Esophagus muscularis mucosa (tissue), 4 donors: Measurements from ENCODE around the gene ARHGAP5. TPM values are rescaled to one million over a fixed set of nuclear protein-coding genes. Genes with fewer than 3 reads are reported as not detected.

ENCODE experiments used
- DNase-seq: peaks from one replicate; pipeline ENCODE4 v3.0.0-alpha.2; 2017; ENCODE audit errors: extremely low spot score
- H3K27ac ChIP-seq, 4 donors: fragments of 200-600 bp; sonication (generic); replicated peaks in 1 of 4; 1 replicate in 3 of 4; 2 replicates in 1 of 4; pipeline ENCODE4 v1.5.1; 2016 to 2019; ENCODE audit warnings: mild to moderate bottlenecking in 1 of 4
- H3K27me3 ChIP-seq, 4 donors: fragments of 200-600 bp; sonication (generic); one replicate each; pipeline versions ENCODE4 v1.5.1 to v1.6.0; 2016 to 2019
- H3K36me3 ChIP-seq, 4 donors: fragments of 200-600 bp; sonication (generic); one replicate each; pipeline ENCODE4 v1.5.1; 2016 to 2019
- H3K4me1 ChIP-seq, 4 donors: fragments of 200-600 bp; sonication (generic); one replicate each; pipeline ENCODE4 v1.5.1; 2016 to 2019
- H3K4me3 ChIP-seq, 4 donors: fragments of 200-600 bp; sonication (generic); 1 replicate in 2 of 4; 2 replicates in 2 of 4; pipeline ENCODE4 v1.5.1; 2016 to 2019; ENCODE audit warnings: mild to moderate bottlenecking in 4 of 4, moderate library complexity in 1 of 4
- H3K9me3 ChIP-seq, 4 donors: fragments of 200-600 bp; sonication (generic); 1 replicate in 3 of 4; 2 replicates in 1 of 4; pipeline ENCODE4 v1.5.1; 2016 to 2019
- EP300 ChIP-seq: sonication (generic); formaldehyde crosslinking; IDR thresholded peaks from one replicate; pipeline ENCODE4 v1.6.1; 2017; ENCODE audit warnings: antibody characterized with exemption
- POLR2A ChIP-seq: fragments of 450-650 bp; IDR thresholded peaks from one replicate; pipeline ENCODE4 v1.6.1; 2017; ENCODE audit warnings: antibody characterized with exemption, moderate library complexity, mild to moderate bottlenecking, low read depth
- POLR2AphosphoS5 ChIP-seq, 2 donors: sonication (generic); formaldehyde crosslinking; IDR thresholded peaks; one replicate each; pipeline ENCODE4 v1.6.1; 2017; ENCODE audit warnings: antibody characterized with exemption in 2 of 2
- WGBS: methylation state at CpG from one replicate; pipeline ENCODE4 v1.1.5; 2018; 5-methylcytosine and 5-hydroxymethylcytosine counted together
- intact Hi-C: fragments of 100-400 bp; cut with DNase I; formaldehyde crosslinking; loops from one replicate; pipeline ENCODE4 v1.15.1; 2023
- total RNA-seq, 4 donors: library from RNA; depleted of rRNA; stranded (reverse); fragments of >200 nt; gene quantifications; one replicate each; pipeline versions ENCODE4 v1.1.0 to v1.2.1, GENCODE V29; 2016
- TF ChIP-seq, protein P1 (sequence below), 3 experiments: fragments of 200-600 bp in 2 of 3; fragments of 450-650 bp in 1 of 3; sonication (generic) in 2 of 3; IDR thresholded peaks; one replicate each; pipeline ENCODE4 v1.5.1; 2017 to 2019; ENCODE audit warnings: antibody characterized with exemption in 3 of 3, mild to moderate bottlenecking in 2 of 3, moderate library complexity in 1 of 3

Gene ARHGAP5
- total RNA-seq, 4 donors from 2014 or later: 171 to 223 (median 196) TPM

DNA sequence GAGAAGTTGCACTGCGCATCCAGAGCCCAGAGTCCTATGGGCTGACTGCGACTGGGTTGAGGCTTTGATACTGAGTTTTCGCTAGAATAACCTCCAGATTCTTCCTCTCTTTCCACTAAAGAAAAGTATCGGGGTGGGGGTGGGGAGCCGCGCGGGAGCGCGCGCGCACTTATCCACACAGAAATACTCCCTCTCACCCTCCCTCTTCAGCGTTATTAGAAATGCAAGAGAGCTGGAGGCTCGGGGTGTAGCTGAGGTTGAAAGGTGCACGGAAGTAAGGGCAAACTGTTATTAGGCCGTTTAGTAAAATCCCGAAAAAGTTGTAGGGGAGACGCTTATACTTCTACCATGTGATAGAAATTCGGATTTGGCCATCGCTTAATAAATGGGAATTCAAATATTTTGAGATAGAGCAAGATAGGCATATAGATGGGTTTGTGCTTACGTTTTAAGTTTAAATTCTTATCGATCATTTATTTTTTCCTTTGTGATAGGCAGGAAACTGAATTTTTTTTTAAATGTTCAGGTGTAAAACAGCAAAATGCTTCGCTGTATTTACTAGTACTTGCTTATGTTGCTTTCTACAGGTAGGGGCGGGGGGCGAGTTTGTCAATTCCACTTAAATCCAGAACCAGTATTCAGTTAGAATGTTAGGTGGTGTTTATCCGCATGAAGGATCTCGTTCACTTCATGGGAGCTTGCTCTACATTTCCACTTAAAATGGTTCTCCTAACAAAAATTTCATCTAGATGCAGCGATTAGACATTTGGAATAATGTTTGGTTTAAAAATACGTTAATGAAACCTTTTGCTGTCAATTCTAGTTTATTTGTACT is 1.1 kb downstream of the ARHGAP5 start:
- intact Hi-C loops: loop anchor here (5.0 to 10.0 kb wide), 2 partner anchors 143 to 394 kb away; no protein-coding TSS in a partner anchor
- no peaks in the 10 kb centered on the region for H3K36me3 ChIP-seq
- DNase-seq: peak; percentile 95
- H3K27ac ChIP-seq: peak overlapping the region; percentile 98 to 100 (median 100)
- no peaks in the 10 kb centered on the region for H3K27me3 ChIP-seq
- H3K9me3 ChIP-seq: no peaks in the 10 kb centered on the region
- H3K4me1 ChIP-seq: peaks cover 21 to 73% (median 65%) of the 10 kb centered on the region in 4 donors
- peak overlapping the region; percentile 73 to 100 (median 88) for H3K4me3 ChIP-seq
- TF ChIP-seq POLR2AphosphoS5 (IDR thresholded peaks at IDR 0.05): peak; percentile 46 to 48
- TF ChIP-seq EP300: no peak
- WGBS: 4% methylated on average over 28 of the region's 28 CpGs

DNA sequence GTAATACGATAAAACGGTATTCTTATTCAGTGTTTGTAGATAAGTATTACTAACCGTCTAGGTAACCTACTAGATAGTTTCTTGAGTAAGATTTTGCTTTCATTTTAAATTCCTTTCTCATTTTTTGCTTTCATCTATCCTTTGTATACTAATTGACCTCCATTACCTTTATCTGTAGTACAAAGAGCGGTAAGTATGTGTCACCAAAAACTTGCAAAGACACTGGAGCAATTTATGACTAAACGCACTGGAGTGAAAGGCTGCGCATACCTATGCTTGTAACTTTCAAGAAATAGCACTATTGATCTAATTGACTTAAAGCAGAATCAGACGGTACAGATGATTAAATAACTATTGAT is 1.7 kb downstream of the ARHGAP5 start:
- 29% methylated on average over 7 of the region's 7 CpGs for WGBS
- no peaks in the 10 kb centered on the region for H3K27me3 ChIP-seq
- intact Hi-C loops: loop anchor here (5.0 to 10.0 kb wide), 2 partner anchors 144 to 393 kb away; no protein-coding TSS in a partner anchor
- no peak for TF ChIP-seq POLR2AphosphoS5 (IDR thresholded peaks at IDR 0.05)
- TF ChIP-seq, protein P1, sequence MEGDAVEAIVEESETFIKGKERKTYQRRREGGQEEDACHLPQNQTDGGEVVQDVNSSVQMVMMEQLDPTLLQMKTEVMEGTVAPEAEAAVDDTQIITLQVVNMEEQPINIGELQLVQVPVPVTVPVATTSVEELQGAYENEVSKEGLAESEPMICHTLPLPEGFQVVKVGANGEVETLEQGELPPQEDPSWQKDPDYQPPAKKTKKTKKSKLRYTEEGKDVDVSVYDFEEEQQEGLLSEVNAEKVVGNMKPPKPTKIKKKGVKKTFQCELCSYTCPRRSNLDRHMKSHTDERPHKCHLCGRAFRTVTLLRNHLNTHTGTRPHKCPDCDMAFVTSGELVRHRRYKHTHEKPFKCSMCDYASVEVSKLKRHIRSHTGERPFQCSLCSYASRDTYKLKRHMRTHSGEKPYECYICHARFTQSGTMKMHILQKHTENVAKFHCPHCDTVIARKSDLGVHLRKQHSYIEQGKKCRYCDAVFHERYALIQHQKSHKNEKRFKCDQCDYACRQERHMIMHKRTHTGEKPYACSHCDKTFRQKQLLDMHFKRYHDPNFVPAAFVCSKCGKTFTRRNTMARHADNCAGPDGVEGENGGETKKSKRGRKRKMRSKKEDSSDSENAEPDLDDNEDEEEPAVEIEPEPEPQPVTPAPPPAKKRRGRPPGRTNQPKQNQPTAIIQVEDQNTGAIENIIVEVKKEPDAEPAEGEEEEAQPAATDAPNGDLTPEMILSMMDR (IDR thresholded peaks at IDR 0.05): no peak
- TF ChIP-seq POLR2A: no peak
- TF ChIP-seq EP300: no peak
- H3K9me3 ChIP-seq: no peaks in the 10 kb centered on the region
- H3K27ac ChIP-seq: peak overlapping the region; percentile 98 to 100 (median 100)
- H3K4me1 ChIP-seq: peaks cover 25 to 73% (median 66%) of the 10 kb centered on the region in 4 donors
- no peaks in the 10 kb centered on the region for H3K36me3 ChIP-seq
- H3K4me3 ChIP-seq: peak overlapping the region; percentile 73 to 100 (median 88)
- no peak for DNase-seq

DNA sequence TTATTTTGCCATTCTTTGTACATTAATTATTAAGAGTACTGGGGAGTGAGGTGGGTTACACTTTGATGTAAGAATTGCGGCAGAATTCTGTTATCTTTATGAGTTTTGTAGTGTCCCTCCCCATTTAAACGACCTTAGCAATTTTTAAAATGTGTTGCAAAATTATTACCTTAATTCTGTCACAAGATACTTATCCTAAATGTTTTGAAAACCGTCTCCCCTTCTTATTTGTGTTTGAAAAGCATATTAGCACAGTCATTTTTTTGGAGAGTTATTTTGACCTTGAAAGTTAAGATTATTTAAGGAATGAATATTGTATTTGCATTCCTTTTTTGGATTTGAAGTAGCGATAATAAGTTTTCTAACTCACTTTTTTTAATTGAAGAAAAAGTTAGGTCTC is 2.2 kb downstream of the ARHGAP5 start:
- DNase-seq: no peak
- peak overlapping the region; percentile 98 to 100 (median 100) for H3K27ac ChIP-seq
- intact Hi-C loops: loop anchor here (5.0 to 10.0 kb wide), 2 partner anchors 144 to 393 kb away; no protein-coding TSS in a partner anchor
- TF ChIP-seq POLR2A: no peak
- TF ChIP-seq, protein P1 (IDR thresholded peaks at IDR 0.05): no peak
- no peak for TF ChIP-seq POLR2AphosphoS5 (IDR thresholded peaks at IDR 0.05)
- no peak for TF ChIP-seq EP300
- H3K9me3 ChIP-seq: no peaks in the 10 kb centered on the region
- peaks cover 25 to 73% (median 64%) of the 10 kb centered on the region in 4 donors for H3K4me1 ChIP-seq
- WGBS: 55% methylated on average over 4 of the region's 4 CpGs
- no peaks in the 10 kb centered on the region for H3K27me3 ChIP-seq
- H3K36me3 ChIP-seq: no peaks in the 10 kb centered on the region
- peak overlapping the region; percentile 73 to 100 (median 88) for H3K4me3 ChIP-seq

DNA sequence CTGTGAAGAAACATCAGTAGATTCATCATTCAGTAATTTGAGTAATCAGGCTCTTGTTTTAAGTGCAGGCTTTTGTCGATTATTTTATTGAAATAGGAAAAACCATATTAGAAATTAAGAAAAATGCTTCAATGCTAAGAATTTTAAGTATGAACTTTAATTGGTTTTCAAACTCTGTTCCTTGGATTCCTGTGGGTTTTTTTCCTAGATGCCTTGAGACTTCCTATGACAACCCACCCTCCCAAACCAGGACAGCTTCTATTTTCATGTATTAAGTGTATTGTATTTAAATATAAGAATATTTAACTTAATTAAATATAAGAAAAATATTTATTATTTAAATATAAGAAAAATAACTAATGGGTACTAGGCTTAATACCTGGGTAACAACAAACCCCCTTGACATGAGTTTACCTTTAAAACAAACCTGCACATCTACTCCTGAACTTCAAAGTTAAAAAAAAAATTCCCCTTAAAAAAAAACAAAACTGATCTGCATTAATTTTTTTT is 3.0 kb downstream of the ARHGAP5 start:
- H3K4me1 ChIP-seq: peaks cover 25 to 73% (median 62%) of the 10 kb centered on the region in 4 donors

More for the DNA sequence above, 3.0 kb downstream of the ARHGAP5 start:
- no peak for DNase-seq
- Histone ChIP-seq H3K4me3 (no peak overlapping the region), H3K27ac (peak overlapping the region in 1 of 4 donors; percentile 100), H3K27me3 (no peaks in the 10 kb centered on the region), H3K36me3 (no peaks in the 10 kb centered on the region), H3K9me3 (no peaks in the 10 kb centered on the region)
- intact Hi-C loops: no loop called here
- no peak for TF ChIP-seq POLR2AphosphoS5 (IDR thresholded peaks at IDR 0.05)
- TF ChIP-seq, protein P1 (IDR thresholded peaks at IDR 0.05): no peak
- no peak for TF ChIP-seq POLR2A
- TF ChIP-seq EP300: no peak
- 74% methylated on average over 1 of the region's 1 CpG for WGBS
